ENCODE measurements around the gene KIF26B.

DNA sequence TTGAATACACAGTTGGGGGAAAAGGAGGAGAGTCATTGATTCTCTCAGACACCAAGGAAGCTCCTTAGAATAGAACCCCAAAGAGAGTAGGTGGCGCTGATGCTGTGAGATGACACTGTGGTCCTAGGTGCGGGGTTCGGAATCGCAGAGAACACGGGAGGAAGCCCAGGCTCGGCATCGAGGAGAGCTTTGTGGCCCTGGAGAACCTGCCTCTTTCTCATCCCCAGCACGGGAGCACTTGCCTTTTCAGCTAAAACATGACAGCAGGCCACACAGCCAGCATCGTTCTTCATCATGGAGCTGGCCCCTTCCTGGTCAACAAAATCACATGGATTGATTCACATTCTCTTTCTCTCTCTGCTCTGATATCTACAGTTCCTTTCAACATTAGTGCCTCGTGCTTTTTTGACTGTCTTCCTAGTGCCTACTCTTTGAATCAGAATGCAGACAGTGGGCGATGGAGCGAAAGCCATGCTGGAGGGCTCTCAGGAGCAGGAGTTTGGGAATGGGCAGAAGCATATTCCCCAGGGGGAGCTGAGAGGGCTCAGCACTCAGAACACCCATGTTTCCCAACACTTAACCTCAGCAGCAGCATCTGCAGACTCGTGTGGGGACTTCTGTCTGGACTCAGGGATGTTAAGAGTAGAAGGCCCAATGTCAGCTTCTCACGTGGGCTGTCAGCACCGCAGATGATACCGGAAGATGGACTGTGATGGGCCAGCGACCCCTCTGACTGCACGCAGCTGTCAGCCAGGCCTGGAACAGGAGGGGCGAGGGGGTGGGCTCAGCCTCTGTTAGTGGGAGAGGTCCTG lies 539.4 kb downstream of the KIF26B start:
- TF ChIP-seq, protein P1, sequence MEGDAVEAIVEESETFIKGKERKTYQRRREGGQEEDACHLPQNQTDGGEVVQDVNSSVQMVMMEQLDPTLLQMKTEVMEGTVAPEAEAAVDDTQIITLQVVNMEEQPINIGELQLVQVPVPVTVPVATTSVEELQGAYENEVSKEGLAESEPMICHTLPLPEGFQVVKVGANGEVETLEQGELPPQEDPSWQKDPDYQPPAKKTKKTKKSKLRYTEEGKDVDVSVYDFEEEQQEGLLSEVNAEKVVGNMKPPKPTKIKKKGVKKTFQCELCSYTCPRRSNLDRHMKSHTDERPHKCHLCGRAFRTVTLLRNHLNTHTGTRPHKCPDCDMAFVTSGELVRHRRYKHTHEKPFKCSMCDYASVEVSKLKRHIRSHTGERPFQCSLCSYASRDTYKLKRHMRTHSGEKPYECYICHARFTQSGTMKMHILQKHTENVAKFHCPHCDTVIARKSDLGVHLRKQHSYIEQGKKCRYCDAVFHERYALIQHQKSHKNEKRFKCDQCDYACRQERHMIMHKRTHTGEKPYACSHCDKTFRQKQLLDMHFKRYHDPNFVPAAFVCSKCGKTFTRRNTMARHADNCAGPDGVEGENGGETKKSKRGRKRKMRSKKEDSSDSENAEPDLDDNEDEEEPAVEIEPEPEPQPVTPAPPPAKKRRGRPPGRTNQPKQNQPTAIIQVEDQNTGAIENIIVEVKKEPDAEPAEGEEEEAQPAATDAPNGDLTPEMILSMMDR (optimal IDR thresholded peaks at IDR 0.05 in 1 of 3, IDR thresholded peaks at IDR 0.05 in 1 of 3, conservative IDR thresholded peaks at IDR 0.05 in 1 of 3; ENCODE audit: extremely low read depth in 1 of 3, insufficient read depth in 2 of 3, low read length in 3 of 3), result no peak
- TF ChIP-seq EZH2 (IDR thresholded peaks at IDR 0.05; ENCODE audit: low read length), result no peak
